Endothelial cell of umbilical vein (primary cell): ENCODE measurements around the gene LINC01488.

Experiments used
- CTCF ChIP-seq, 2 donors: IDR thresholded peaks; 1 replicate in 1 of 2; 2 replicates in 1 of 2; pipeline ENCODE4 v1.5.1; 2011; ENCODE audit warnings: low read length in 2 of 2, mild to moderate bottlenecking in 2 of 2, moderate library complexity in 2 of 2, control low read depth in 1 of 2, inconsistent platforms in 1 of 2, low read depth in 1 of 2; ENCODE audit not compliant: insufficient read depth in 1 of 2; ENCODE audit errors: extremely low read depth in 1 of 2
- EZH2 ChIP-seq: IDR thresholded peaks from 2 replicates; pipeline ENCODE4 v1.6.1; 2012; ENCODE audit warnings: borderline replicate concordance, low read depth, mild to moderate bottlenecking, moderate library complexity, low read length, inconsistent platforms; ENCODE audit not compliant: severe bottlenecking
- FOS ChIP-seq: IDR thresholded peaks from 2 replicates; pipeline ENCODE4 v1.6.1; 2011; ENCODE audit warnings: mild to moderate bottlenecking, low read length, moderate library complexity, borderline replicate concordance; ENCODE audit not compliant: insufficient read depth
- GATA2 ChIP-seq: IDR thresholded peaks from 2 replicates; pipeline ENCODE4 v1.7.0; 2011; ENCODE audit warnings: low read depth, mild to moderate bottlenecking, moderate library complexity, mixed read lengths, low read length; ENCODE audit not compliant: insufficient read length, insufficient read depth
- JUN ChIP-seq: IDR thresholded peaks from 2 replicates; pipeline ENCODE4 v1.6.1; 2011; ENCODE audit warnings: borderline replicate concordance, low read depth; ENCODE audit not compliant: insufficient read length, insufficient read depth
- MYC ChIP-seq: IDR thresholded peaks from one replicate; pipeline ENCODE4 v1.6.1; 2011; ENCODE audit warnings: mild to moderate bottlenecking, low read depth, low read length
- POLR2A ChIP-seq: IDR thresholded peaks from 2 replicates; pipeline ENCODE4 v1.6.1; 2012; ENCODE audit warnings: low read depth, mild to moderate bottlenecking, control low read depth, low read length
- POLR2AphosphoS5 ChIP-seq: IDR thresholded peaks from 2 replicates; pipeline ENCODE4 v1.6.1; 2012; ENCODE audit warnings: low read depth, mild to moderate bottlenecking, control low read depth, low read length, moderate library complexity; ENCODE audit not compliant: insufficient read depth
- TF ChIP-seq, protein P1 (sequence below): IDR thresholded peaks from 2 replicates; pipeline ENCODE4 v1.6.1; 2011; ENCODE audit not compliant: insufficient read depth, insufficient read length

DNA sequence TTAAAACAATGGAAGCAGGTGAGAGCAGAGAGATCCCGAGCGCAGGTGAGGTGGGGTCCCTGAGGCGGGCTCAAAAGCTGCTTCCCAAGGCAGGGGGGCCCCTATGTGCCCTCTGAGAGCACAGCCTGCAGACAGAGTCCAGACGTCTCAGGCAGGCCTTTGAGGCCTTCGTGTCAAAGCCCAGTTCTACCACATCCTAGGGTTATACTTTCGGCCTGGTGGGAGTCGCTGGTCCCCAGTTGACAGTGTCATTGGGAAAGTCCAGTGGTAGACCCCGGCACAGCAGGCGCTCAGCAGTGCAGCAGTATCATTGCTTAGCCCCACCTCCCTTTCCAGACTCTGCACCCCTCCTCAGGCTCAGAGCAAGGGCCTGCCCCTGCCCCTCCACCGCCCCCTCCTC is 9.1 kb downstream of the LINC01488 start:
- TF ChIP-seq CTCF (IDR thresholded peaks at IDR 0.05; ENCODE audit: extremely low read depth in 1 of 2, insufficient read depth in 1 of 2, low read depth in 1 of 2, low read length in 2 of 2) (no peak), EZH2 (no peak), POLR2AphosphoS5 (no peak), POLR2A (no peak), MYC (no peak), JUN (no peak), FOS (no peak), GATA2 (no peak)
- TF ChIP-seq, protein P1, sequence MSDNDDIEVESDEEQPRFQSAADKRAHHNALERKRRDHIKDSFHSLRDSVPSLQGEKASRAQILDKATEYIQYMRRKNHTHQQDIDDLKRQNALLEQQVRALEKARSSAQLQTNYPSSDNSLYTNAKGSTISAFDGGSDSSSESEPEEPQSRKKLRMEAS: no peak
